ENCODE results near the gene PSKH1.

The PSKH1 gene

GRCh38 chr16:67946966-67947558, 54.0 kb downstream of the PSKH1 start:
- H3K27ac Mint-ChIP-seq, result no peak overlapping the region
- no peaks in the 10 kb centered on the region for H3K27me3 Mint-ChIP-seq
- no peaks in the 10 kb centered on the region for H3K9me3 Mint-ChIP-seq
- peaks cover 3% of the 10 kb centered on the region for H3K4me1 Mint-ChIP-seq
- DNase-seq, result no peak
- CTCF ChIA-PET, result interaction anchor here (1.1 kb wide), 1 partner anchor 10 kb away, joined by 3 read pairs; the partner anchor contains the start of gene PSMB10
- H3K36me3 Mint-ChIP-seq, result peaks cover 9% of the 10 kb centered on the region
- no peak overlapping the region for H3K4me3 Mint-ChIP-seq

GRCh38 chr16:67948015-67948414, 55.0 kb downstream of the PSKH1 start:
- DNase-seq, result no peak
- Mint-ChIP-seq H3K36me3 (peaks cover 9% of the 10 kb centered on the region), H3K9me3 (no peaks in the 10 kb centered on the region), H3K27me3 (no peaks in the 10 kb centered on the region), H3K4me3 (no peak overlapping the region), H3K27ac (no peak overlapping the region), H3K4me1 (peaks cover 3% of the 10 kb centered on the region)
- CTCF ChIA-PET, result interaction anchor here (0.6 to 1.1 kb wide), 2 partner anchors 11 to 353 kb away, joined by 3 read pairs; partner anchors contain the start of gene PSMB10

DNA sequence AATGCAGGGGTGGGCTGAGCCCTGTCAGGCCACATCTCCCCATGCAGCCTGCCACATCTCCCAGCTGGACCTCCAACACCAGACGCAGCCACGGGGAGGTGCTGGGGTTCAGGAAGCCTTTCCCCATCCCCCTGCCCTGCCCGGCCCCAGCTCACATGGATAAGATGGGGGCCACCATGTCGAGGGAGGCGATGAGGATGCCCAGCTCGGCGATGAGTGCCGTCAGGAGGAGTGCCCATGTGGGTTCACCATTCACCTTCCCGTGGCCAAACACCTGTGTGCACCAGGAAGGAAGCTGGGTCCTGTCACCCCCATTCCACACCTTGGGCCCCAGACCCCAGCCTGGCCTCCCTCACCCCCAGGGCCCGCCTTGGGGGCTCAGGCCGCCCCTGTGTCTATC, 56.6 kb downstream of the PSKH1 start:
- DNase-seq, result no peak
- Mint-ChIP-seq H3K4me3 (no peak overlapping the region), H3K27ac (no peak overlapping the region), H3K36me3 (peaks cover 10% of the 10 kb centered on the region), H3K4me1 (peaks cover 3% of the 10 kb centered on the region), H3K9me3 (no peaks in the 10 kb centered on the region), H3K27me3 (no peaks in the 10 kb centered on the region)
- CTCF ChIA-PET, result no interaction called here

GRCh38 chr16:67950335-67950843, 57.3 kb downstream of the PSKH1 start:
- Mint-ChIP-seq H3K4me1 (peaks cover 3% of the 10 kb centered on the region), H3K9me3 (no peaks in the 10 kb centered on the region), H3K36me3 (peaks cover 10% of the 10 kb centered on the region), H3K4me3 (no peak overlapping the region), H3K27me3 (no peaks in the 10 kb centered on the region), H3K27ac (peak overlapping the region; percentile 37)
- CTCF ChIA-PET, result no interaction called here
- no peak for DNase-seq

- Mint-ChIP-seq H3K4me3 (no peak overlapping the region), H3K27ac (no peak overlapping the region), H3K36me3 (peaks cover 10% of the 10 kb centered on the region), H3K27me3 (no peaks in the 10 kb centered on the region), H3K9me3 (no peaks in the 10 kb centered on the region), H3K4me1 (peaks cover 3% of the 10 kb centered on the region)
- no peak for DNase-seq
- CTCF ChIA-PET, result no interaction called here
Observed at GRCh38 chr16:67951485-67951884, 58.4 kb downstream of the PSKH1 start.

DNA sequence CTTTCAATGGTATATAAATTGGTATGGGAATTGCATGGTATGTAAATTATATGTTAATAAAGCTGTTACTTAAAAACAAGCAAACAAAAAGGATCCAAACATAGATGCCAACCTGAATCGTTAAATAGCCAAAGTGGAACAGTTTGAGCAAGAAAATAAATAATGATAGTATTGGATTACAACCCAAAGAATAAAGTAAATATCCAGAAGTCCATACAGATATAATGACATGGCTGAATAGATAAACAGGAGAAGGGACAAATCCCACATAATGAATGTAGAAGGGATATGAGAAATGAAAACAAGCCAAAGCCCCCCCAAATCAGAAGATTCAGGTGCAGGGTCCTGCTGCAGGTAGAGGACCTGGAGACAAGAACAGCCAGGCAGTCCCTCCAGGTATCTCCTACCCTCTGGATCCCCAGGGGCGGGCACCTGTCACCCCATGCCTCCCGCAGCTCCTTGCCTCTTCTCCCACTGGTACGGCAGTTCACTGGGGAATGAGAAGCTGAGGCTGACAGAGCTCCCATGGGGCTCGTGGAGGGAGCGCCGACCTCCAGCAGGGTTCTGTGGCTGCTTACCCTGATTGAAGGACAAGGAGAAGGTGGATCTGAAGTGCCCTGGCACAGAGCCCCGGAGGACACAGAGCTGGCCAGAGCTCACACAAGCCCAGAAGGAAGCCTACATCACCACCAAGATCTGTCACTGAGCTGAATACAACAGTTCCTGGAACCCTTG, 60.8 kb downstream of the PSKH1 start:
- H3K4me1 Mint-ChIP-seq, result peaks cover 3% of the 10 kb centered on the region
- H3K4me3 Mint-ChIP-seq, result no peak overlapping the region
- no peaks in the 10 kb centered on the region for H3K27me3 Mint-ChIP-seq
- H3K9me3 Mint-ChIP-seq, result no peaks in the 10 kb centered on the region
- DNase-seq, result no peak
- CTCF ChIA-PET, result interaction anchor here (0.9 to 1.7 kb wide), 2 partner anchors 11 to 12 kb away, joined by 3 to 5 read pairs; no protein-coding TSS in a partner anchor
- H3K27ac Mint-ChIP-seq, result no peak overlapping the region
- peaks cover 13% of the 10 kb centered on the region for H3K36me3 Mint-ChIP-seq

DNA sequence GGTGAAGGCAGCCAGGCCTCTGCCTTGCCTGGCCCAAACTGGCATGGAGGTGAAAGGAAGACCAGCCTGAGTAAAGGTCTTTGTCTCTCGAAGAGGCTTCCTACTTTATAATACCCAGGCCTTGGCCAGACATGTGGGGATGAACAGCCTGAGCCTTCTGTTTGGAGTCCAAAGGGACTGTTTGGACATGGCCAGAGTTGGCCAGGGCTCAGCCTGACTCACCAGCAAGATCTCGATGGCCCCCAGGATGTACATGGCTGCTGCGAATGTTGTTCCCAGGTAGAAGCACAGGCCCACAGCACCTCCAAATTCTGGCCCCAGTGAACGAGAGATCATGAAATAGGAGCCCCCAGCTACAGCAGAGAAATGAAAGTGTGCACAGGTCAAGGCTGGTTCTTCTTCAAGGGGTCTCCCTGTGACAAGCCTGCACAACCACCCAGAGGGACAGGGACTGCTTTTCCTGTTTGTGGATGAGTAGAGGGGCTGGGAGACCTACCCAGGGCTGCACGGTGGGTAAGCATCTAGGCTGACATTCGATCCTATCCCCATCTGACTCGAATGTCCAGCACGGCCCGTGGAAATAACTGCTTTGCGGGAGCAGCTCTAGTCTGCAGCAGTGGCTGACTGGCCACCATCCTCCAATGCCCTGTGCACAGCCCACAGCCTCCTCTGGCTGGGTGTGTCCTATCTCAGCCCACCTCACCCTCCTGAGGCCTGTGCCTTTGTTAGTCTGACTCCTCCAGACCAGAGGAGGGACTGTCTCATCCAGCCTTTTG, 61.6 kb downstream of the PSKH1 start:
- DNase-seq, result no peak
- no peaks in the 10 kb centered on the region for H3K9me3 Mint-ChIP-seq
- no peaks in the 10 kb centered on the region for H3K27me3 Mint-ChIP-seq
- CTCF ChIA-PET, result interaction anchor here (0.9 kb wide), 1 partner anchor 11 kb away, joined by 3 read pairs; no protein-coding TSS in a partner anchor
- no peak overlapping the region for H3K4me3 Mint-ChIP-seq
- no peak overlapping the region for H3K27ac Mint-ChIP-seq
- H3K36me3 Mint-ChIP-seq, result peaks cover 13% of the 10 kb centered on the region
- peaks cover 3% of the 10 kb centered on the region for H3K4me1 Mint-ChIP-seq

- Mint-ChIP-seq H3K27ac (no peak overlapping the region), H3K36me3 (peaks cover 27% of the 10 kb centered on the region), H3K4me3 (no peak overlapping the region), H3K4me1 (no peaks in the 10 kb centered on the region), H3K9me3 (no peaks in the 10 kb centered on the region), H3K27me3 (no peaks in the 10 kb centered on the region)
- CTCF ChIA-PET, result interaction anchor here (0.5 kb wide), 1 partner anchor 1239 kb away, joined by 3 read pairs; no protein-coding TSS in a partner anchor
- DNase-seq, result no peak
Observed at GRCh38 chr16:67957622-67958021, 64.6 kb downstream of the PSKH1 start.

DNA sequence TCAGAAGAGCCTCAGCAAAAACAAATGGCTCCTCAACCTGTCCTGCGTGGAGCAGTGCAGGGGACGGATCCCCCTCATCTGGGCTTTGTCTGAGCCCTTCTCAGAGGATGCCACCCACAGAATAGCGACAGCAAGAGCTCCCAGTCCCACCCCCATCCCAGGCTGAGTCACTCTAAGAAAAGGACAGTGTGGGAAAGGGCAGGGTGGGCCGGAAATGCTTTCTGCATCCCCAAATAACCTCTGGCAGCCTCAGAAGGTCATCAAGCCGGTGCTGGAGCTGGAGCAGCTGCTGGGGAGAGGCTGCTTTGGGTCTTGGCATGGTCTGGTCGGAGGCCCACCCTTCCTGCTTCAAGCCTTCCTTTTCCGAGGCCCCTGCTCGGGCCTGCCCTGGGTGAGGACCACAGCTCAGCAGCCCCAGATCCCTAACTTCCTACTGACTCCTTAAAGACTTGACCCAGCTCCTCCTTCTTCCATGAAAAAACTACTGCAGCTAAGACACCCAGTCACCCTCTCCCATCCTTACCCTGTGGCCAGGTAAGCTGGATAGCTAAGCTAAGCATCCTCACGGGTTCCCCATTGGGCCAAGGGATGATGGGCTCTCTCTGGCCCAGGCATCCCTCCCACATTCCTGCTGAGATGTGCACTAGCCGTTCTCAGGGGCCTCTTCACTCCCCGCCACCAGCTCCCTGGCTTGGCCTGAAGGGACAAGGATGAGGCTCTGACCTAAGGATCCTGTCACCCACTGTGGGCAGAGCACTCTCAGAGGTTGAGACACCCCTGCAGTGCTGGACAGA, 66.7 kb downstream of the PSKH1 start:
- Mint-ChIP-seq H3K27ac (peak overlapping the region; percentile 16), H3K4me1 (peaks cover 2% of the 10 kb centered on the region), H3K4me3 (no peak overlapping the region), H3K9me3 (no peaks in the 10 kb centered on the region), H3K36me3 (peaks cover 27% of the 10 kb centered on the region), H3K27me3 (no peaks in the 10 kb centered on the region)
- CTCF ChIA-PET, result interaction anchor here (0.6 to 1.4 kb wide), 2 partner anchors 18 to 370 kb away, joined by 3 to 4 read pairs; no protein-coding TSS in a partner anchor
- no peak for DNase-seq

GRCh38 chr16:67961551-67961957, 68.5 kb downstream of the PSKH1 start:
- Mint-ChIP-seq H3K4me3 (no peak overlapping the region), H3K36me3 (peaks cover 27% of the 10 kb centered on the region)

GRCh38 chr16:67962135-67962534, 69.1 kb downstream of the PSKH1 start:
- H3K27ac Mint-ChIP-seq, result no peak overlapping the region
- no peaks in the 10 kb centered on the region for H3K27me3 Mint-ChIP-seq
- no peak for DNase-seq
- no peak overlapping the region for H3K4me3 Mint-ChIP-seq
- peaks cover 27% of the 10 kb centered on the region for H3K36me3 Mint-ChIP-seq
- CTCF ChIA-PET, result interaction anchor here (2.6 kb wide), 1 partner anchor 20 kb away, joined by 7 read pairs; no protein-coding TSS in a partner anchor
- H3K9me3 Mint-ChIP-seq, result no peaks in the 10 kb centered on the region
- peaks cover 18% of the 10 kb centered on the region for H3K4me1 Mint-ChIP-seq

More at GRCh38 chr16:67961551-67961957, 68.5 kb downstream of the PSKH1 start:
- H3K4me1 Mint-ChIP-seq, result peaks cover 12% of the 10 kb centered on the region
- CTCF ChIA-PET, result interaction anchor here (2.6 kb wide), 1 partner anchor 19 kb away, joined by 7 read pairs; no protein-coding TSS in a partner anchor
- H3K27ac Mint-ChIP-seq, result no peak overlapping the region
- no peaks in the 10 kb centered on the region for H3K9me3 Mint-ChIP-seq
- H3K27me3 Mint-ChIP-seq, result no peaks in the 10 kb centered on the region
- DNase-seq, result no peak

DNA sequence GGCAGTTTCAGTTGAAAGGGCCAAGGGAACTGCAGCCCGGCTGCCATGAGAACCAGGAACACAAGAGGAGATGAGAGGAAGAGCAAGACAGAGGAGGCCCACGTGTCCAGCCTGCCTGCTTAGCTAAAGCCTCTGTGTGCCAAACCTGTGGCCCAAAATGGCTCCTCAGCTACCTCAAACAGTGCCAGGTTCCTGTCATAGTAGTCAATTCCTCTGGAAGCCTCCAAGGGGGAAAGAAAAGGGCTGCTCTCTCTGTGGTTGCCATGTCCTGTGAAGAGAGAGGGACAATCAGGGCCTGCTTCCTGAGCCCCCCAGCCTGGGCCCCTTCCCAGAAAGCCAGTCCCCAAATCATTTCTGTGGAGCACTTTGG, 70.2 kb downstream of the PSKH1 start:
- Mint-ChIP-seq H3K4me3 (no peak overlapping the region), H3K36me3 (peaks cover 27% of the 10 kb centered on the region), H3K9me3 (no peaks in the 10 kb centered on the region), H3K4me1 (peaks cover 25% of the 10 kb centered on the region), H3K27me3 (no peaks in the 10 kb centered on the region), H3K27ac (no peak overlapping the region)
- CTCF ChIA-PET, result interaction anchor here (2.6 kb wide), 1 partner anchor 21 kb away, joined by 7 read pairs; no protein-coding TSS in a partner anchor
- DNase-seq, result no peak

DNA sequence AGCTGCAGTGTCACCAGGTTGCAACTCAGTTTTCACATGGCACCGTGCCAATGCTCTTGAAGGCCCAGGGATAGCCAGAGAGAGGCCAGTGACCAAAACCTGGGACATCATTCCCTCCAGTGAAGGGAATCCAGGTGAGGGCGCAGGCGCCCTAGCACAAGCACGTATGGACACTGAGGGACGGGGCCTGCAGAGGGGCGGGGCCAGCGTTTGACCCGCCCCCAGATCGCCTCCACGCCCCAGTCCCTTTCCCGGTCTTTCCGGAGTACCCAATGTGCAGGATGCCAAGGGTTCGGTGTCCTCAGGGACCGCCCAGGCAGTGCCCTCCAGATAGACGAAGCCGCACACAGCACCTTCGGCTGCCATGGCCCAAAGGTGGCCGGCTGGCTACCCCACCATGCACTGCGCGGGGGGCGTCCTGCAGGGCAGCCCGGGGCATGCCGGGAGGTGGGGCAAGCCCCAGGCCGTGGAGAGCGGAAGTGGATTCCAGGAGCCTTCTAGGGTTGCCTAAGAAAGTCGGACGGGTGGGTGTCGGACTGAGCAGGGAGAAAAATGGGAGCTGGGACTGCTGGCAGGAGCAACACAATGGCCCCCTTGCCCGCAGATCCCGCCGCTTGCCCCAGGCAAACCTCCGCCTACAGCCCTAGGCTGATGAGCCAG, 70.7 kb downstream of the PSKH1 start:
- peaks cover 24% of the 10 kb centered on the region for H3K36me3 Mint-ChIP-seq
- H3K9me3 Mint-ChIP-seq, result no peaks in the 10 kb centered on the region
- no peak for DNase-seq
- CTCF ChIA-PET, result interaction anchor here (1.3 to 2.6 kb wide), 2 partner anchors 22 kb away, joined by 5 to 7 read pairs; no protein-coding TSS in a partner anchor
- no peaks in the 10 kb centered on the region for H3K27me3 Mint-ChIP-seq
- H3K27ac Mint-ChIP-seq, result no peak overlapping the region
- no peak overlapping the region for H3K4me3 Mint-ChIP-seq
- peaks cover 26% of the 10 kb centered on the region for H3K4me1 Mint-ChIP-seq
